ENCODE data around the gene KLHDC9. TPM values are rescaled to one million over a fixed set of nuclear protein-coding genes. Genes with fewer than 3 reads are reported as not detected.

Gene KLHDC9
- total and polyA plus RNA-seq, 2 of the 8 experiments (the other 6 are each of a cell fraction or from before 2014, with no cell fraction given) = 6.5 to 15.6 TPM

- no peak overlapping the region for H3K4ac ChIP-seq (replicated peaks; ENCODE audit: insufficient read length, low read depth, low read length)
- WGBS, 2 experiments (ENCODE audit: extremely low coverage in 1 of 2, insufficient coverage in 1 of 2, insufficient read length in 1 of 2, insufficient replicate concordance in 2 of 2, low coverage in 1 of 2, low lambda C conversion rate in 2 of 2, missing lambda C conversion rate in 1 of 2) = 93% methylated on average over 2 of the region's 2 CpGs; no CpG with 5 or more reads in 1 of the 2 experiments
- H3K79me2 ChIP-seq (ENCODE audit: control insufficient read depth in 1 of 2, insufficient read depth in 2 of 2, low read length in 2 of 2) = peaks cover 0 to 60% of the 10 kb centered on the region in 2 experiments; a peak in 3 of 4 replicates
- no peak overlapping the region for H2AK5ac ChIP-seq (ENCODE audit: low read depth, low read length)
- no peak for DNase-seq (ENCODE audit: low read depth in 1 of 2, low spot score in 2 of 2)
- no peak overlapping the region for H4K8ac ChIP-seq (ENCODE audit: extremely low read depth, insufficient read depth, low read length)
- H2BK5ac ChIP-seq (ENCODE audit: low read depth, low read length) = no peak overlapping the region
- no peak overlapping the region for H3K27ac ChIP-seq (ENCODE audit: low read depth, low read length)
- no peak overlapping the region for H3K56ac ChIP-seq (replicated peaks; ENCODE audit: insufficient read length, low read depth, low read length)
- no peak overlapping the region for H2BK120ac ChIP-seq (replicated peaks; ENCODE audit: low read depth, low read length)
- H3K36me3 ChIP-seq (ENCODE audit: control insufficient read depth in 2 of 4, insufficient read depth in 4 of 4, low read length in 3 of 4) = peaks cover 5 to 58% (median 21%) of the 10 kb centered on the region in 4 experiments; a peak in 7 of 8 replicates
- no peak overlapping the region for H4K5ac ChIP-seq (ENCODE audit: insufficient read length, low read depth, low read length)
- H4K91ac ChIP-seq (replicated peaks; ENCODE audit: insufficient read length, low read length) = no peak overlapping the region
- H3K27me3 ChIP-seq (replicated peaks in 1 of 4; ENCODE audit: control insufficient read depth in 3 of 4, extremely low read depth in 1 of 4, insufficient read depth in 3 of 4, low read length in 3 of 4) = no peaks in the 10 kb centered on the region
- peaks cover 2 to 12% of the 10 kb centered on the region in 2 experiments for H4K20me1 ChIP-seq (replicated peaks in 1 of 2; ENCODE audit: control insufficient read depth in 1 of 2, insufficient read depth in 2 of 2, low read length in 2 of 2)
- no peak overlapping the region for H3K14ac ChIP-seq (ENCODE audit: insufficient read length)
- no peak overlapping the region for H2BK20ac ChIP-seq (ENCODE audit: low read length)
- FAIRE-seq = no peak
- H2AFZ ChIP-seq (ENCODE audit: low read length) = no peak overlapping the region
- no peak overlapping the region for H3K4me2 ChIP-seq (ENCODE audit: insufficient read depth in 1 of 2, low read depth in 2 of 2, low read length in 2 of 2)
- peaks cover 6% of the 10 kb centered on the region; the same call in 1 of the 2 replicates for H3K23me2 ChIP-seq (ENCODE audit: low read depth, low read length)
- no peak overlapping the region for H3K4me3 ChIP-seq (ENCODE audit: extremely low read depth in 1 of 4, insufficient read depth in 2 of 4, low read depth in 3 of 4, low read length in 4 of 4)
- H2BK12ac ChIP-seq (ENCODE audit: low read depth, low read length) = no peak overlapping the region
- ChIA-PET CTCF (ENCODE audit: partially characterized antibody) (interaction anchor here (0.9 to 1.2 kb wide), 3 partner anchors 13 to 64 kb away, joined by 3 to 4 read pairs (median 3); partner anchors contain the start of gene PPOX), POLR2A (ENCODE audit: partially characterized antibody) (interaction anchor here (1.0 to 1.8 kb wide), 4 partner anchors 9 to 26 kb away, joined by 3 to 6 read pairs (median 6); partner anchors contain the start of gene UFC1)
- no peak overlapping the region for H3K23ac ChIP-seq (ENCODE audit: insufficient read length)
- no peak overlapping the region for H2BK15ac ChIP-seq (ENCODE audit: low read length)
- H3K79me1 ChIP-seq (ENCODE audit: low read depth, low read length) = peaks cover 6% of the 10 kb centered on the region
- no peaks in the 10 kb centered on the region; a peak in 1 of 7 replicates for H3K4me1 ChIP-seq (replicated peaks in 1 of 4; ENCODE audit: control insufficient read depth in 3 of 4, insufficient read depth in 4 of 4, low read length in 3 of 4)
- no peak overlapping the region for H3K9ac ChIP-seq (replicated peaks in 1 of 4; ENCODE audit: extremely low read depth in 1 of 4, low read depth in 3 of 4, low read length in 3 of 4)
- no peaks in the 10 kb centered on the region for H3K9me3 ChIP-seq (ENCODE audit: insufficient read depth in 2 of 2, low read depth in 1 of 2, low read length in 1 of 2)
- H3K18ac ChIP-seq (ENCODE audit: extremely low read depth, low read length) = no peak overlapping the region
- TF ChIP-seq RNF2 (IDR thresholded peaks at IDR 0.05; ENCODE audit: borderline replicate concordance, low read depth, low read length, missing control alignments, poor library complexity, severe bottlenecking) (no peak), BRCA1 (IDR thresholded peaks at IDR 0.05; ENCODE audit: low read depth, low read length) (no peak), CTCF (IDR thresholded peaks at IDR 0.05; ENCODE audit: control extremely low read depth in 1 of 3, insufficient read depth in 1 of 3, low read depth in 1 of 3, low read length in 3 of 3) (no peak), CREB1 (IDR thresholded peaks at IDR 0.05) (no peak), RXRA (IDR thresholded peaks at IDR 0.05; ENCODE audit: insufficient read depth, low read depth, low read length) (no peak), NANOG (IDR thresholded peaks at IDR 0.05; ENCODE audit: insufficient read depth, low read depth, low read length, poor library complexity, severe bottlenecking) (no peak), USF2 (IDR thresholded peaks at IDR 0.05; ENCODE audit: low read length) (no peak), YY1 (IDR thresholded peaks at IDR 0.05; ENCODE audit: low read depth, low read length) (no peak), GABPA (IDR thresholded peaks at IDR 0.05; ENCODE audit: borderline replicate concordance, insufficient read depth, low read length) (no peak)
Observed at GRCh38 chr1:161127649-161128048, 29.5 kb downstream of the KLHDC9 start.
